ENCODE data around the gene ARL14EP.
A peak's percentile ranks its signal among the peaks of the same experiment; 100 is the strongest.

Gene ARL14EP

GRCh38 chr11:30322826-30323710 lies at the start of gene ARL14EP:
Gene ARL14EP, plus strand, starts transcription at chr11:30323104. Its CDS starts 7,845 bp downstream, at chr11:30330949.
- DNase-seq (ENCODE audit: low spot score) = peak; percentile 87

DNA sequence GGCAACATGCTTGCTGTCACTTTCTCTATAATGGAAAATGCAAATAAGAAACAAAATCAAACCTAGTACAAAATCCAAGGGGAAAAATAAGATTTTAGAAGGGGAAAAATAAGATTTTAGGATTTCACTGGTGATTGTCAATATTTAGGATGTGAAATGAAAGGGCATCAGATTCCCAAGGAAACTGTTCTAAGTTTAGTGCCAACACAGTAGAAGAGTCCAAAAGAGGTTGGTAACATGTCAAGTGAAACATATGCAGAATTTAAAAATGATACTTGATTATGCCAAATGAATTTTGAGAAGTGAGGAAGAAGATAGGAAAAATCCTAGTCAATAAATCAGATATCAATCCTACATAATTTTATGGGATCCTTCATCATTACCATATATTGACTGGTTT lies 45.7 kb upstream of the ARL14EP start:
- no peak for DNase-seq (ENCODE audit: low spot score)

DNA sequence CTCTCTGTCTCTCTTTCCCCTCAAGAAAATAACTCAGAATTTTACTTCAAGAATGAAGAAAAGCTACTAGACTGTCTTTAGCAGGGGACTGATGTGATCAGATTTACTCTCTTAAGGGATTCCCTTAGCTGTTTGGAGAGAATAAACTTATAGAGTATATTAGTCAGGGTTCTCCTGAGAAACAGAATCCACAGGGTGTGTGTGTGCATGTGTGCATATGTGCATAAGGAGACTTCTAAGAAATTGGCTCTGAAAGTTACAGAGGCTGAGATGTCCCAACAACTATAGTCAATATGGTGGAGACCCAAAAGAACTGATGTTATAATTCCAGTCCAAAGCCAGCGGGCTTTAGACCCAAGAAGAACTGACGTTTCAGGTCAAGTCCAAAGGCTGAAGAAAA lies 43.1 kb upstream of the ARL14EP start:
- no peak for DNase-seq (ENCODE audit: low spot score)

DNA sequence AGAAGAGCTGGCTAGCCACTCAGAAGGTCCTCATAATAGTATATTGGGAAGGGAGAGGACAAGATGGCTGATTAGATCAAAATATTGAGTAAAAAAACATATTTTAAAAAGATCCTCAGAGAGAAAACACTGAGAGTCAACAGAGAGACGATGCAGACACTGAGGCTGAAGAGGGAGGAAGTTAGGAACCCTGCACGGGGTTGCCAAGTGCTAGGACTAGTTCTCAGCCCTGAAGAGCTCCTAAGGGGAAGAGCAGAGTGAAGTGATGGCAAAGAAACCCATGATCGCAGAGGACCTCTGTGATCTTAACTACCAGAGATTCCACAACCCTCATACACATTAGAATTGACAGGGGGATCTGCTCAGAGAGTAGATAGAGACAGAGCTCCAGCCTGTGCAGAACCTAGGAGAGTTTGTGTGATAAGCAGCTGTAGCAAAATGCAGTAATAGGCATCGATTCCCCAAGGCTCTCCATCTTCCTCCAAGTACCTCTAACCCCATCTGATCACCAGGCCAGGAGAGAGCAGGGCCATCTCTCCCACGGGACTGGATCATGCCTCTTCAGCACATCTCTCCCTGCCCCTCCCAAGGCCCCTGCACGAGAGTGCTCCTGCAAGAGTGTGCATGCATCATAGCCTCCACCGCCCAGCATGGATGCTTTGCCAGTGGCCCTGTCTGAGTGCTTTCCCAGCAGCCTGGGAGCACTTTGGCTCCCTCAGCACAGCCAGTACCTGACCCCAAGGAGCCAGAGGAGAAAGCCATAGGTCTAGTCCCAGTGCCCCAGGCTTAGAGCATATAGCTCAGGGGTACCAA lies 41.2 kb upstream of the ARL14EP start:
- DNase-seq (ENCODE audit: low spot score) = no peak

- DNase-seq (ENCODE audit: low spot score) = no peak
Measured at GRCh38 chr11:30282289-30282631, 40.6 kb upstream of the ARL14EP start.

DNA sequence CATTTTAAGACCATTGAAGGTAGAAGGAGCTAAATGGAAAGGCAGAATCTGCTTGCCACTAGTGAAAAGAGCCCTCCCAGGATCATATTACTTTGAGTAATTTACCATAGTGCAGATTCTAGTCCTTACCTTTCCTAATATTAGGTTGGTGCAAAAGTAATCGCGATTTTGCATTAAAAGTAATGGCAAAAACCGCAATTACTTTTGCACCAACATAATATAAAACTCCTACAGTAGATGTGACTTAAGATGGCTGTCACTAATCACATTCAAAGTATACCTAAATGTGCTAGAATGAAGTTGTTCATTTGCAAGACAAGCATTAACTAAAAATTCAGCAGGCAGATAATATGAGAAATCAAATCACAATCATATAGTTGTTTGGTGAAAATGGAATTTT lies 38.1 kb upstream of the ARL14EP start:
- no peak for DNase-seq (ENCODE audit: low spot score)

DNA sequence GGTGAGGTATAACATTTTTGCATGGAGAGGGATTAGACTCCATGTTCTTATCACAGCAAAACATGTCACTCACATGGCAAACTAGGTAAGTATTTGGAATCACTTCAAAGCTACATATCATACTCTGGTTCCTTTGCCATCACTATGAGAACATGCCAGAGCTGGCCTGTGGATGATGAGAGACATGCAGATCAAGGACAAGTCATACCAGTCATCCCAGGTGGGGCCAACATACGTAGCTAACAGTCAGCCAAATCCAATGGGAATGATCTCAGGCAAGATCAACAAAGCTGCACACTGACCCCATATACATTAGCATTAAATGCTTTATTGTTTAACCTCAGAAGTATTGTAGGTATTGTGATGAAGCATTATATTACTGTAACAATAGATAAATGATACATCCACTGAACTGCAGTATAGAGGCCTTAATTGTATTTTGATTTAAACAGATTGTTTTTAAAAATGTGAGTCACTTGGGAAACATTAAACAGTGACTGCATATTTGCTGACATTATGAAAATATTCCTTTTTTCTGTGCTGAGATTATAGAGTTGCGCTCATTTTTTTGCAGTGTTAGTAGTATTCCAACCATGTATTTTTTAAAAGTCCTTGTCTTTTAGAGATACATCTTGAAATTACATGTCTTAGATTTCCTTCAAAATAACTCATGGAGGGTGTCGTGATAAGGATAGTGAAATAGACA lies 37.3 kb upstream of the ARL14EP start:
- no peak for DNase-seq (ENCODE audit: low spot score)

GRCh38 chr11:30291331-30291730 lies 31.6 kb upstream of the ARL14EP start:
- DNase-seq (ENCODE audit: low spot score) = peak; percentile 71

GRCh38 chr11:30292545-30292944 lies 30.4 kb upstream of the ARL14EP start:
- no peak for DNase-seq (ENCODE audit: low spot score)

GRCh38 chr11:30295178-30295885 lies 27.6 kb upstream of the ARL14EP start:
- DNase-seq (ENCODE audit: low spot score) = no peak

DNA sequence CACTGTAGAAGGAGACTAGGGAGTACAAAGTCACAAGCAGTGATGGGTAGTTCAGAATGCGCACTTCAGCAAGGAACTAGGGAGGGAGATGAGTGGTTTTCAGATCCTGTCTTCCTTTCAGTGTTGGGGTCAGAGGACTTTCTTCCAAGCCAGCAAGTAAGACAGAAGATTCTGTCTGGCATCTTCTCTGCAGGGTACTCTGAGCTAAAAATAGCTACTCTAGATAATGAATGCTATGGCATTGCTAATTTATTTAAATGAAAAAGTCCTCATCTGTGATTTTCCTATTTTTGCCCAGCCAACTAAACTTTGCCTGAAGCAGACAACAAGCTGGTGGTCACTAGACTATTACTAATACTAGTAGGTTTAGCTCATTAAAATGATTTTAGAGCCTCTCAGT lies 18.3 kb upstream of the ARL14EP start:
- DNase-seq (ENCODE audit: low spot score) = no peak

DNA sequence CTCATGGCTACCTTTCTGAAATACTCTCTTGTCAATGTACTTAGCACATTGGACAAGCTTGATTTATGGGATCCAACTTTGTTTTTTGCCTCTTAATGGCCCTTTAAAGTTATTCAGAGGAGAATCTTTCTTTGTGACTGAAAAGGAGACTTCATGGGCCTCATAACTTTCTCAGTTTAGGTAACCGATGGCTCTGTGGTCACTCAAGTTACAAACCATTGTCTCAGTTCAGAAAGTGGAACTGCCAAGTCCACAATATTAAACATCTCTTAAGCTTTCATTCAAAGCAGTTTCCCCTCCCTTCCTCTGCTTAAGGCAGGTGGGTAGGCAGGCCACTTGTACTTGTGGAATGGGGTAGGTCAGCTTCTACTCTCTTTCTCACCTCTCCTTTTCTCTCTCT lies 12.3 kb upstream of the ARL14EP start:
- no peak for DNase-seq (ENCODE audit: low spot score)

DNA sequence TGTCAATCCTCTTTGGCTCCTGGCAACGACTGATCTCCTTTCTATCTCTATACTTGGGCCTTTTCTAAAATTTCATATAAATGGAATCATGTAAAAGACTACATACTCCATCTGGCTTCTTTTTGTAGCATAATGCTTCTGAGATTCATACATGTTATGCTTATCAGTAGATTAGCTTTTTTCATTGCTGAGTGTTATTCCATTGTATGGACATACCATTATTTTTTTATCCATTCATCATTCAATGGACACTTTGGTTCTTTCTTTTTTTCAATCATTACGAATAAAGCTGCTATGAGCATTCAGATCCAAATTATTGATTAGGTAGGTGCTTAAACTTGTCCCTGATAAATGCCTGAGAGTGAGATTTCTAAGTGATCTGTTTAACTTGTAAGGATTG lies 11.7 kb upstream of the ARL14EP start:
- DNase-seq (ENCODE audit: low spot score) = no peak

DNA sequence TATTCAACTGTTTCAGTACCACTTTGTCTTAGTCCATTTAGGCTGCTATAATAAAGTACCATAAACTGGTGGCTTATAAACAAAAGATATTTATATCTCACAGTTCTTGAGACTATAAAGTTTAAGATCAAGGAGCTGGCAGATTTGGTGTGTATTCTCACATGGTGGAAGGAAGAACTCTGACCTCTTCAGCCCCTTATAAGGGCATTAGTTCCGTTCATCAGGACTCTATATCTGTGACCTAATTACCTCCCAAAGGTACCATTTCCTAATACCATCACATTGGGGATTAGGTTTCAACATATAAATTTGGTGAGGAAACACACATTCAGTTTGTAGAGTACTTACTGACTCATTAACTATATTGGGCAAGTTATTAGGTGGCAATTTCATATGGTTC lies 10.7 kb upstream of the ARL14EP start:
- no peak for DNase-seq (ENCODE audit: low spot score)

DNA sequence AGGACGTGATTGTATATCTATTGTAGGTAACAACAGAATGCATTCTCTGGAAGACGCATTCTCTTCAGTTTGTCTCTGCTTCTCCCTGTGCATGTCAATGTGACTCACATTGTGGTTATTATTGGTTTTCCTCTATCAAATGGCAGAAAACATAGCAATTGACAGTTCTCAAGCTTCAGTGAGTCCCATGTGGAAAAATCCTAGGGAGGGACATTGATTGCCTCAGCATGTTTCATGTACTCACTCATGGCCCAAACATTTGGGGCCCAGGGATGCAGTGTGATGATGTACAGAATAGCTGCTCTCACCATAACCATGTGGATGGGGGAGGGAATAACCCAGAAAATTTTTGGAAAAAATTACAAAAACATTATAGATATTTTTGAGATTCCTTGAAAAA lies 9.3 kb upstream of the ARL14EP start:
- DNase-seq (ENCODE audit: low spot score) = no peak

DNA sequence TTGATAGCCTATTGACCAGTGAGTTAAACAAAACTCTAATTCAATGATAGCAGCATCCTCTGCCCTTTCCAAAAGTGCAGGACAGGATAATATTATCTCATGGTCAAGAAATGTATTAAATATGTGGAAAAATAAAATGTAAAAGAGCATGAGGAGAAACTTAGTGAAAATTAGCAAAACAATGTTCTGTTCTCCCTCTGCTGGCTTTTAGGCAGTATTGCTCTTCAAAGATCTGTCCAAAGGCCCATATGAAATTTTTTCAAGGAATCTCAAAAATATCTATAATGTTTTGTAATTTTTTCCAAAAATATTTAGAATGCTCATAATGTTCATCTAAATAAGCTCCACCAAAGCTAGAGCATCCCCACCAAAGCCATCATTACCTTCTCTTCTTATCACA lies 8.3 kb upstream of the ARL14EP start:
- no peak for DNase-seq (ENCODE audit: low spot score)

GRCh38 chr11:30316237-30316636 lies 6.7 kb upstream of the ARL14EP start:
- no peak for DNase-seq (ENCODE audit: low spot score)

- no peak for DNase-seq (ENCODE audit: low spot score)
Measured at GRCh38 chr11:30317030-30317429, 5.9 kb upstream of the ARL14EP start.

GRCh38 chr11:30321321-30321720 lies 1.6 kb upstream of the ARL14EP start:
- no peak for DNase-seq (ENCODE audit: low spot score)

GRCh38 chr11:30322191-30322590 lies 713 bp upstream of the ARL14EP start:
- DNase-seq (ENCODE audit: low spot score) = no peak

- no peak for DNase-seq (ENCODE audit: low spot score)
Measured at GRCh38 chr11:30326114-30326778, 3.3 kb downstream of the ARL14EP start.

DNA sequence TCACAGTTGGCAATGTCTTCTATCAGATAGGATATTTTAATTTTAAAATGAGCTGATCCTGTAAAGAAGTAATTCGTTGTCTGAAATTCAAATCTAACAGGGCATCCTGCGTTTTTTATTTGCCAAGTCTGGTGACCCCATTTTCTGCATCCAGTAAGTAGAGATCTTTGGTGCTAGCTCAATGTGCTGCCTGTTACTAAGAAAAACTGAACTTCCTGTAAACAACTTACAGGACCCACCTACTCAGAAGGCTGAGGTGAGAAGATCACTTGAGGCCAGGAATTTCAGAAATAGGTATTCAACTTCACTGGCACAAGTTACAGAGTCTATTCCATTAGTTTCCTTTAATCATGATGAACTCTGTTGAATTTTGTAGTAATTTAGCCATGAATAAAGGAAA lies 4.0 kb downstream of the ARL14EP start:
- no peak for DNase-seq (ENCODE audit: low spot score)
